HG02852 (cell line): ENCODE data around the gene PIF1.
"Not testable (repeated sequence)": the region's sequence is repeated elsewhere in the genome, so short reads cannot be mapped to it uniquely, and the experiment has no call there.

Experiments
- ATAC-seq: cut with Tn5 transposase; IDR thresholded peaks from one replicate; pipeline ENCODE4 v1.9.1; 2021; ENCODE audit warnings: mild to moderate bottlenecking, moderate library complexity; ENCODE audit not compliant: unreplicated experiment

Gene PIF1

DNA sequence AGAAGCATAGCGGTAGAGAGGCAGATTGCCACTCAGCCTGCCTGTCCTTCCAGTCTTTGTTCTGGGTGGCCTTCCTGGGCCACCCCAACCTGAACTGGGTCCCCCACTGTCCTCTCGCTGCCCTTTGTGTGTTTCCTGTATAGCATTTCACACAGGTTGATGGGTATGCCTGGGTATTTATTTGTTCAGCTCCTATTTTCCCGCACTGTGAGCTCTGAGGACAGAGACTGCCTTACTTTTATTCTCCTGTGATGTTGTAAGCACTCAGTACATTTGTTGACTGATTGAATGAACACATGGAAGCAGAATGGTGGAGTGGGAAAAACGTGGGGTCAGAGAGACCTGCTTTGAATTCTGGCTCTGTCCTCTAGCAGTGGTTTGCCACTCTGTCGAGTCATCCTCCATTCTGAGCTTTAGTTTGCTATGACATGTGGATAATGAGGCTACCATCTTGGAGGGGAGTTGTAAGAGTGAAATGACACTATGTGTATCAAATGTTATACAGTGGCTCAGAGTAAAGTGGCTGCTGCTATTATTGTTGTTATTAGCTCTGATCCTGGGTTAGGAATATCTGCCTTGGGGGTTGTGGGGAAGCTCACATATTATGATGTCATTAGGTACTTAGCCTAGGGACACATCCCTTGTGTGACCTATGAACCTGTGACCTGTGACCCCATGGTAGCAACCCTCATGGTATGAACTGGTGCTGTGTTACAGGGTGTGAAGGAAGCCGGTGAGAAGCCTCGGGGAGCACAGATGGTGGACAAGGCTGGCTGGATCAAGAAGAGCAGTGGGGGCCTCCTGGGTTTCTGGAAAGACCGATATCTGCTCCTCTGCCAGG, 22.6 kb upstream of the PIF1 start:
- no peak for ATAC-seq

GRCh38 chr15:64847448-64847847, 22.0 kb upstream of the PIF1 start:
- no peak for ATAC-seq

DNA sequence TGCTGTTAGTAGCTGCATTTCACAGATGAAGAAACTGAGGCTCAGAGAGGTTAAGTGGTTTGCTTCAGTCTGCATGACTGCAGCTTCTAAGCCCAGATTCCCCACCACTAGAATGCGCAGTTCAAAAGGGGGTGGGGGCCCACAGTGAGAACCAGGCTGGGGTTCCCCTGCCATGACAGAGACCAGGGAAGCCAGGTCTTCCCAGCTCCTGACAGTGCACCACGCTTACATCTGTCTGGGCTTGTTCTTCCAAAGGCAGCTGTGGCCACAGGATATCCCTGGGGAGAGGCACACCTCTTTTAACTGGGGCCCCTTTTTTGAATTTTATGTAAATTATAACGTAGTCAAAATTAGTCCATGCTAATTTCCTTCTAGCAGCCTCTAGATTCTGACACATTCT, 21.6 kb upstream of the PIF1 start:
- ATAC-seq = no peak

GRCh38 chr15:64845831-64846595, 20.6 kb upstream of the PIF1 start:
- ATAC-seq = no peak

DNA sequence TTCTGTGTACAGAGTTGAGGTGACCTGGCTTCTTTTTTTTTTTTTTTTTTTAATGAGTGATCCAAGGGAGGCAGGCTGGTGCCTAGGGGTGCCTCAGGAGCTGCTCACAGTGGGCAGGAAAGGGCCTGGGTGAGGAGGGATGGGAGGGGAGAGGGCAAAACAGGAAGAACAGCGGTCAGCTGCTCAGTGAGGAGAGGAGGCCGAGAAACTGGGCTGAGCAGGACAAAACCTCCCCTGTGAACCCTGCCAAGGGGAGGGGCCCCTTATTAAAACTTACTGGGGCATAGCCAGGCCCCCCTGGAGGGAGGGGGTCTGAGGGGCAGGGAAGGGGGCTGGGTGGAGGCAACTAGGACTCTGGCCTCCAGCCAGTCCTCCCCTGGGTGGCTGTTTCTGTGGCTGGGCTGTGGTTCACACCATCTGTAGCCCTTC, 19.8 kb upstream of the PIF1 start:
- ATAC-seq = no peak

- no peak for ATAC-seq
These were observed 19.2 kb upstream of the PIF1 start for GRCh38 chr15:64844576-64845145.

GRCh38 chr15:64843991-64844390, 18.5 kb upstream of the PIF1 start:
- no peak for ATAC-seq

DNA sequence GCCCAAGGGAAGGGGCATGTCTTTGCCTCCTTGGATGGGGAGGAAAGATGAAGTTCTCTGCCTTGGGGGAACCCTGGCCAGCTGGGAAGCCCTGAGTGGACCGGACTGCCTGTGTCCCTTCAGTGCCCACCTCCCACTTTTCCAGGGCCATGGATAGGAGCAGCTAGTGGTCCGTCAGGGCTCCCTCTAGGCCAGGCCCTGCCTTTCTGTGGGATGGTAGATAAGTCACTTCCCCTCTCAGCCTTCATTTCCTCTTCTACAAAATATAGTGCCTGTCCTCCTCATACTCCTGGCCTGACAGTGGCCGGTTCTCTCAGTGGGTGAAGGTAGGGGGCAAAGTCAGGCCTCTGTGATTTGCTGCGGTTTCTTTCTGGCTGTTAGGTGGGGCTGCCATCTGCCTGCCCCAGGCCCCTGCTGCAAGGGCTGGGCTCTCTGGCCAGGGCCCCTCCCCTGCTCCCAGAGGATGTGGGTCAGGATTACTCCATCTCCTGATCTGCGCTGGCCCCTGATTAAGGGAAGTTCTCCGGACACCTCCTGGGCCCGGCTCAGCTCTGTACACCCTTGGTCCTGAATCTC, 17.6 kb upstream of the PIF1 start:
- ATAC-seq = no peak

- ATAC-seq = no peak
These were observed 16.9 kb upstream of the PIF1 start for GRCh38 chr15:64842096-64842939.

DNA sequence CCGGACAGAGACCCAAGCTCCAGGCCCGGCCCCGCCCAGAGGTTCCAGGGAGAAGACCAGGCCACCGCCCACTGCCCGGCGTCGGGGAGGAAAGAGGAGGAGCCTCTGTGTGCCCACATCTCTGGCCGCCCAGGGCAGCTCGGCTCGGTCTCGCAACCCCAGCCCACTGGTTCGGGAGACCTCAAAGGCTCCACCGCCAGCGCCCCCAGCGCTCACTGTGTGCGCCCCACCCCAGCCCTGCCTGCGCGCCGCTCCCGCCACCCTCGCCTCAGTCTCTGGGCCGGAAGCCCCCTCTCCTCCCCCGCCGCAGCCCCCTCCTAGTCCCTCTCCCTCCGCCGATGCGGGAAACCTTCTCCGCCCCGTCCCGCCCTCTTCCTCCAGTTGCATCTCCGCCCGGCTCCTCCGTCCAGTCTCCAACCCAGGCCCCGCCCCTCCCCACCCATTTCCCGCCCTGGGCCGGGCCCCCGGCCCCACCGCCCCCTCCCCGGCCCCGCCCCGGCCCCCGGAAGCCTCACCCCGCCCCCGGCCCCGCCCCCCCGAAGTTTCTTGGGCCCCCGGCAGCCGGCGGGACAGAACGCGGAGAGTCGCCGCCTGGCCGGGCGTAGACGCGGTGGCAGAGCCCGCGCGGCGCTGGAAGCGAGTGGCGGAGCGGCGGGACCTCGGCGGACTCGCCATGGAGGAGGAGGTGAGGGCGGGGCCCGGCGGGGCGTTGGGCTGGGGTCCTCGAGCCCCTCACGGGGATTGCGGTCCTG, 16.1 kb upstream of the PIF1 start, which contains the start of gene PLEKHO2:
Gene PLEKHO2 (plus strand): TSS at position 572 of the 752 bp plus-strand sequence. CDS start 102 bp downstream, at position 674.
- peak; percentile 61 for ATAC-seq

- ATAC-seq = no peak
These were observed 15.6 kb upstream of the PIF1 start for GRCh38 chr15:64841060-64841343.

GRCh38 chr15:64837502-64837901, 12.1 kb upstream of the PIF1 start:
- no peak for ATAC-seq

DNA sequence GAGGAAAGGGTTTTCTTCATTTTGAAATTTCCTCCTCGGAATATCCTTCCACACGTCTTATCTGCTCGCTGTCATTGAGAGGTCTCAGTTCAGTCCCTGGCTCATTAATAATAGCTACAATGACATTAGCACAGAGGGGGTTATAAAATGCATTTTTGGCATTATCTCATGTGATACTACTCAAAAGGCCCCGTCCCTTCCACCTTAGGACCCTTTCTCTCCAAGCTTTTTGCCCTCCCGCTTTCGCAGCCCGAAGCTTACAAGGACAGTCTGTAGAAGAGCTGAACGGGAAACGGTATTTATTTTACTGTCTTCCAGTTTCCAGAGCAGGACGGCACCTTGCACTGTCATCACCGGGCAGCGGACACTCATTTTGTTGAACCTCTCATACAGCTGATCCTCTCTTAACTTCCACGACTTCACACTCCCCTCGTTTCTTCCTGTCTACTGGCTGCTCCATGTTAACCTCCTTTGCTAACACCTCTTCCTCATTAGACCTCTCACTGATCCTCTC, 10.6 kb upstream of the PIF1 start:
- ATAC-seq = no peak

GRCh38 chr15:64833690-64834089, 8.2 kb upstream of the PIF1 start:
- ATAC-seq = no peak

GRCh38 chr15:64828985-64829384, 3.5 kb upstream of the PIF1 start:
- no peak for ATAC-seq

- ATAC-seq = peak; percentile 7
These were observed 467 bp downstream of the PIF1 start for GRCh38 chr15:64824929-64825430.

GRCh38 chr15:64816452-64816851, 9.0 kb downstream of the PIF1 start:
- no peak for ATAC-seq

- ATAC-seq = not testable (repeated sequence)
These were observed 10.5 kb downstream of the PIF1 start for GRCh38 chr15:64814965-64815364.

GRCh38 chr15:64814283-64814682, 11.2 kb downstream of the PIF1 start:
- ATAC-seq = not testable (repeated sequence)
